Left renal cortex interstitium (tissue), 4 donors: ENCODE results near the gene SPNS2. TPM values are rescaled to one million over a fixed set of nuclear protein-coding genes. Genes with fewer than 3 reads are reported as not detected.

Experiments used
- DNase-seq, 4 donors: peaks; one replicate each; pipeline ENCODE4 v3.0.0-alpha.2; 2013; ENCODE audit warnings: low read depth in 4 of 4, low spot score in 2 of 4, missing footprints in 1 of 4
- polyA plus RNA-seq, 4 donors: library from polyadenylated mRNA; unstranded; fragments of 120-200 nt; gene quantifications; one replicate each; pipeline ENCODE4 v1.2.1, GENCODE V29; 2013; ENCODE audit not compliant: insufficient read length in 4 of 4

Gene SPNS2
- polyA plus RNA-seq, 4 donors: 37.3 to 58.2 (median 44.6) TPM

DNA sequence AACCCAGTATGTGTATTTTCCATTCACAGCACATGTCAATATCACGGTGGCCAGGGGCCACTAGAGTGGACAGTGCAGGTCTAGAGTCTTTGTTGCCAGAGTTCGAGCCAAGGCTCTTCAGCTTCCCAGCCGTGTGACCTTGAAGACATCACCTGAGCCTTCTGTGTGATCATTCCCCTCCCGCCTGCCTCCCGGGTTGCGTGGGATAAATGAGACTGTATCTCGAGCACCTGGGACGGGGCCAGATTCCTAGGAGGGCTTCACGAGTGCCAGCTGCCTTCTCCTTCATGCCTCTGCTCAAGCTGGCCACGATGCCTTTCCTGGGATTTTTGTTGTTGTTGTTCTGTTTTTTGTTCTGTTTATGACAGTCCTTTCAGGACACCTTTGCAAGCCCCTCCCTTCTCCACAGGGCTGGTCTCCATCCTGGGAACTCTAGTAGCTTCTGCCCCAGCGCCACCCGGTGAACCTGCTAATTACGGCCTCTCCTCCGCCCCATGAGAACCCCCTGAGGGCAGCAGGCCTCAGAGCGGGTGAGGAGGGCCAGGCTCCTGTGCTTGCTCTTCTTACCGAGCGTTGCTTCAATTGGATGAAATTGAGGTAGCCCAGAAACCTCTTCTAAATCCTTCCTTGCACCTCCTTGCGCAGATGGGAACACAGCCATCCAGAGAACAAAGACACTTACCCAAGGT, 3.9 kb downstream of the SPNS2 start:
- DNase-seq: no peak

DNA sequence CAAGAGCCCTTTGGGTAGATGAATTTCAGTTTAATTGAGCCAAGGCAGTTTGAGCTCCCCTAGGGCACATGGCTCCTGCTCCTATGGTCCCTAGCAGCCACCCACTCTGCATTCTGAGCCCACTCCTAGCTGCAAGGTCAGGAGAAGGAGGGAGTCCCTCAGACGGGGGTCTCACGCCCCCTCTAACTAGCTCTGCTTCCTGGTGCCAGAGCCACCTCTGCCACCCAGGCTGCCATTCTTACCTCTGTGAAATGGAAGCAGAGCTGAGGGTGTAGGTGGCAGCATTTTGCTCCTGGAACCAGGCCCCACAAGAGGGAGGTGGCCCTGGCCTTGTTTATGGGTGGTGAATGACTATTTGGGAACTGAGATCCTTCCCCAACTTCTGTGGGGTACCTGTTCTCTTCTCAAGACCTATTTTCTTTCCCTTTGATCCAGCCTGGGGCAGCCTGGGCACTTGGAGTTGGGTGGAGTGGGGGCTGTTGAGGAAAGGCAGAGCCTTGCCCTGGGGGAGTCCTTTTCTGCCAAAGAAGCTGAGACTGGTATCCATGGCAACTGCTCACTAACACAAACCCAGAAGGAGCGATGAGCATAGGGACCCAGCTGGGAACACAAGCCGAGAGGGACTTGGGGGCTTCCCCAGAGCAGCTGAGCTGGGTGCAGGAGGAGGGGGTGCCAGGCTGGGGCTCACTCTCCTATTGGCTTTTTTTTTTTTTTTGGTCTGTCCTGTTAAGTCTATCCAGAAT, 4.8 kb downstream of the SPNS2 start:
- DNase-seq: no peak

DNA sequence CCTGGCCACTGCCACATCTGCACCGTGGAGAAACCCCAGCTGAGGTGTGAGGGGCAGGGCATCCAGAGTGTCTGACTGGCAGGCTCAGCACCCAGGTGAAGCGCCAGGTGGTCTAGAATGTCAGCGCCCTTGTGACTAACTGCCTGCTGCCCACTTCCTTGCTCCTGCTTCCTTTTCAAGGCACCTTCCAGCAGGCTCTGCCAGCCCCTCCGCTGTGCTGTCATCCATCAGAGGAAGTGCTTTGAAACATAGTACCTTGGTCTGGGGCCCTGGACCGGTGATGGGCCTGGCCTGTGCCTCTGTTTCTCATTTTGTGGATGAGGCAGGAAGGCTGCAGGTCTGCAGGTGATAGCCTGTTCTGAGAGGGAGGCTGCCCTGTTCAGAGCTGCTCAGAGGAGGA, 5.5 kb downstream of the SPNS2 start:
- DNase-seq: no peak

DNA sequence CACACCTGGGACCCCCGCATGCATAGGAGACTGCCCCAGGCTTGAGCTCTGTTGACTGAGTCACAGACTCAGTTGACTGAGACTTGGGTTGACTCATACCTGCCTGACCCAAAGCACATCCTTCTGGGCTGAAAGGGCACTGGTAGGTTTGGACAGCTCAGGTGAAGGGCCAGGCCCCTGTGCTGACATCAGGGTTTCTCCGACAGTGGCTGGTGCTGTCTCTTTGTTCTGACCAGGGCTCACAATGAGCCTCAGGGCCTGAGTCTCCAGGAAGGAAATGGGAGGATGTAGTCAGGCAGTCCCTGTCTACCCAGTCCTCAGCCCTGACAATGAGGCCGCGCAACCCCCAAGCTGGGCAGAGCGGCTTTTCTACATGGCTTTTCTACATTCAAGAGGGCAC, 6.5 kb downstream of the SPNS2 start:
- DNase-seq: no peak

DNA sequence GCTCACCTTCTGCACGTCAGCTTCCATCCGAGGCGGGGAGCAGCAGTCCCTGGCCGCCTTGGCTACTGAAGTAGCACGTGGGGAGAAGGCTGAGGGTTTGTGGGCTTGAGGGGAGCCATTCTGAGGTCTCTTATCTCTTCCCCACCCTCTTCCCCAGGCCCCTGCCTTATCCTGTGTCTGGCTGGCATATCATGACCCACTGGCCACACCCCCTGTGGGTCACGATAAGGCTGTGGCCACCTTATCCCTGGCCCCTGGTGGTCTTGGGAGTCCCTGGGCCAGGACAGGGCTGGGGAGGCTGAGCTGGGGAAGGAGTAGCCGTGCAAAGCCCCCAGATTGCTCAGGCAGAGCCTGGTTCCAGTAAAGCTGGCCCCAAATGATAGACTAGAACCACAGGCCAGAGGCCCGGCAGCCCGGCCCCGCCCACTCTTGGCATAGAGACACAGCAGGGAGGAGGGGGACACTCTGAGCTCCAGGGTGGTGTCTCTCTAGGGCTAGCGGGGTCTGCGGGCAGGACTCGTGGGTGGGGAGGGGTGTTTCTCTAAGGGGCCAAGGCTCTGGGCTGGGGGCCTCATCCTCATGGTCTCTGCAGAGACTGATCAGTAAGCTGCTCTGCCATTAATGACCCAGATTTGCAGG, 7.6 kb downstream of the SPNS2 start:
- DNase-seq: no peak

DNA sequence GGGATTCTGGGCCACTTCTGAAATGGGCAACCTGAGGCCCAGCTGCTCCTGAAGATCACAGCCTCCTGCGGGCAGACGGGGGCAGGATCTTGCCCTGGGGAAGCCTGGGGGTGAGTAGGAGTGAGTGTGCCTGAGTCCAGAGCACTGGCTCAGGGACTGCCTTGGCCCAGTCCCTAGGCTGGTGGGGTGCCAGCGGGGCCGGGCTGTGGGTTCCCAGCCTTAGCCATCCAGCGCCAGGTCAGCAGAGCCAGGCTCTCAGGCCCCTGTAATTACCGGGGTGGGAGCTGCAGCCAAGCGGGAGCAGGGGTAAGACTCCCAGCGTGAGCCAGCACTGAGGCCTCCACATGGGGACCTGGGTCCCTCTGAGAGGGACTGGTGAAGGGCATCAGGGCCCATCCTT, 8.2 kb downstream of the SPNS2 start:
- DNase-seq: no peak

DNA sequence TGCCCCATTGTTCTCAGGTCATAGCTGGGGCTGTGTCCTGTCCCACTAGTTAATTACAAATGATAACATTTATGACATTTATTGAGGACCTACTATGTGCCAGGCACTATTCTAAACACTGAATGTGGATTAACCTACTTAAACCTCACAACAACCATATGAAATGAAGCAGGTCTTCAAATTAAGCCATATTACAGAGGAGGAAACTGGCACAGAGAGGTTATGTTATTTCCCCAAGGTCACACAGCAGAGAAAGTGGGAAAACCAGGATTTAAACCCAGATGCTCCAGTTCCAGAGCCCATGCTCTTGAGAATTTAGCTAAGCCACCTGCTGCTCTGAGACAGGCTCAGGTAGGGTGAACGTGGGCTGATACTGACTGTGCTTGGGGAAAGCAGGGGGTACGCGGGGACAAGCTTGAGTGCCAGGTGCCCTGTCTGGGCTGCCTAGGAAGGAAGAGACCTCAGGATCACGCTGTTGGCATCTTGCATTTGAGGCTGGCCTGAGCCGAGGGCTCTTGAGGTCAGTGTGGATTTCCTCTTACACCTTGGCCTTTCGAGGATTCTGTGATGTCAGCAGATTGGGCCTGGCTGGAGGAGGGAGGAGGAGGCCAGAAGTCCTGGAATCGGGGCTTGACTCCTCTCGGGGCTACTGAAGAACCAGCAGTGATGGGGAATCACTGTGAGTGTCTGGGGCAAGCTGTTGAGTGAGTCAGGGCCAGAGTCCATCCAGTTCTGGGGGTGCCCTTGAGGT, 8.9 kb downstream of the SPNS2 start:
- no peak for DNase-seq

DNA sequence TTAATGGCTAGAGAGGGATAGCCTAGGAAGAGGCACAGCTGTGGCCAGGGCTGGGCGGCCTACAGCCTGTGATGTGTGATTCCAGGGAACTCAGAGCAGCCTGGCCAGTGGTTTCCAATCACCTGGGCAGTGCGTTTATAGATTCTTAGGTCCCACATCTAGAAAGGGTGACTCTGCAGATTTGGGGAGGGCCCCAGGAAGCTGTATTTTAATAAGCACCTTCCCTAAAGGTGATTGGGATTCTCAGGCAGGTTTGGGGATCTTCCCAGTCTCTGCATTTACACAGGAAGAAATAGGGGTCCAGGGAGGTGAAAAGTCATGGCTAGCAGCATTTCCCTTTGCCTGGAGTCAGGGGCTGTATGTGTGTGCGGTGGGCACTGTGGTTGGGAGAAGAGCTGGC, 9.5 kb downstream of the SPNS2 start:
- DNase-seq: no peak

DNA sequence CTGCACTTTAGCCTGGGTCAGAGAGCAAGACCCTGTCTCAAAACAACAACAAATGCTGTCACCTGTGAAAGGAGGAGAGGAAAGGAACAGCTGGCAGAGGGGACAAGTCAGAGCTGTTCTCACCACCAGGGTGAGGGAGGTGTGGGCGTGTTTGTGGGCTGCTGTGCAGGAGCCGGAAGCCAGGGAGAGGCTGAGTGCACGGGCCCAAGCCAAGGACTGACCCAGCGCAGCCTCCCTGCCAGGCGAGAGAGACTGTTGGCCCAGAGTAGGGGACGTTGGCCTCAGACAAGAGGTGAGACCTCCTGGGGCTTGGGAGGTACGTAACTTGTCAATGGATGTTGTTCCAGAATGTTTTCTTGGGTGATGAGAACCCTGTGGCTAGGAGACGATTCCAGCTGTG, 10.7 kb downstream of the SPNS2 start:
- DNase-seq: no peak

DNA sequence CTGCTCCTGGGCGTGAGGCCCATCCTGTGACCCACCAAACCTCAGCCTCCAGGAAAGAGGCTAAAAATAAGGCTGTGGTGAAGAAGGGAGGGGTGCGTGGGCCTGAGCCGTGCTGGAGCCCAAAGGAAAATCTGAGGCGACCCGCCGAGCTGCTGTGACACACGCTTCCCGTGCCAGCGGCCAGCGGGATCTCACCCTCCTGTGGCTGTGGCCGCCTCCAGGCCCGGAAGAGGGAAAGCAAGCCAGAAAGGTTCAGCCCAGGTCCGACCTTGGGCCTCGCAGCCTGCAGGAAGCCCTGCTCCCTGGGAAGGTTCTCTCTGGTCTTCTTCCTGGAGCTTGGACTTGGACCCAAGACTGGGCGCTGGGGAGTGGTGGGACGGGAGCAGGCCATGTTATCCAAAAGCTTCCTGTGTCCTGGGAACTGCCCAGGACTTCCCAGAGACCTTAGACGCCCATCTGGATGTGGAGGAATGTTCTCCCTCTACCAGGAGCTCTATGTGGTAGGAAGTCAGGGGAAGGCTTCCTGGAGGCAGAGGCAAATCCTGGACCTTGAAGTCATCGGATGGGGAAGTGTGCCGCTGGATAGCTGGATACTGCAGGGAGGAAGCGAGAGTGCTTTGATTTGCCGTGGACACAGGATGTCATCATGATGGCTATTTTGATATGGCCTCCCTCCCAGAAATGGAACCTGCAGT, 11.4 kb downstream of the SPNS2 start:
- DNase-seq: no peak

DNA sequence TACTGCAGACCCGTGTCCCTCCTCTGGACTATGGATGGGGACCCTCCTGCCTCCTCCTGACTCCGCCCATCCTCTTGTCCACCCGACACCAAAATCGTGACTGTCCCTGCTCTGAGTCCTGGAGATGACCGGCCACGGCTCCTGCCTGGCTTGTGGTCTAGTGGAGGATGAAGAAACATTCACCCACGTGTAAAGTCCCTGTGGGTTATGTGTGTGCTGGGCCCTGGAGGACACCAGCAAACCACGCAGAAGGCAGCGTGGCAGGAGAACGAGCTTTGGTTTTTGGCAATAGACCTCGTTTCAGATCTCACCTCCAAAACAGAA, 11.9 kb downstream of the SPNS2 start:
- no peak for DNase-seq

DNA sequence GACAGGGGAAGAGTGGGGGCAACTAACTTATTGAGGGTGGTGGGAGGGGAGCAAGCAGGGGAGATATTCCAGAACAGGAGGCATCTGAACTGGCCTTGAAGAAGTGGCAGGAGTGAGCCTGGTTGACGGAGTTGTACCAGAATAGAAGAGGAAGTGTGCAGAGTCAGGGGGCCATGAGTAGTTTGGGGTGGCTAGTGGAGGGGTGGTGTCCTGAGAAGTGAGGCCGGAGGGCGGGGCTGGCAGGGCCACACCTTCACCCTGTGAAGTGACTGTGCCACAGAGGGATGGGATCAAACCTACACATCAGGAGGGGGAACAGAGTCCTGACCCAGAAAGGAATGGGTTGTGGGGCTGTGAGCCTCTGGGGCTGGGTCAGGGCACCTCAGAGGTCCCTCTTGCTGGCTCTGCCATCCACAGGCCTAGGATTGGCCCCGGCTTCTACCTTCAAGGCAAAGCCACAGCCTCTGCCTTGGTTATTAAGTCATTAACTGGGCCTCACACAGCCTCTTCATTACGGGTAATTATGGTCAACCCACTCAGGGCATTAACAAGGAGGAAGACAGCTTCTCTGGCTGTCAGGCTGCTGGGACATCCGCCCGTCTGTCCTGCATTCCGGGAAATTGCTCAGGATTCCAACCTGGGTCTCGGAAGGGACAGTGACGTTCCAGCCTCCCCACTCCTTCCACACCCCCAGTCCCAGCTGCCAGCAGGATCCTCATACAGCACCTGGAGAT, 12.7 kb downstream of the SPNS2 start:
- DNase-seq: no peak

DNA sequence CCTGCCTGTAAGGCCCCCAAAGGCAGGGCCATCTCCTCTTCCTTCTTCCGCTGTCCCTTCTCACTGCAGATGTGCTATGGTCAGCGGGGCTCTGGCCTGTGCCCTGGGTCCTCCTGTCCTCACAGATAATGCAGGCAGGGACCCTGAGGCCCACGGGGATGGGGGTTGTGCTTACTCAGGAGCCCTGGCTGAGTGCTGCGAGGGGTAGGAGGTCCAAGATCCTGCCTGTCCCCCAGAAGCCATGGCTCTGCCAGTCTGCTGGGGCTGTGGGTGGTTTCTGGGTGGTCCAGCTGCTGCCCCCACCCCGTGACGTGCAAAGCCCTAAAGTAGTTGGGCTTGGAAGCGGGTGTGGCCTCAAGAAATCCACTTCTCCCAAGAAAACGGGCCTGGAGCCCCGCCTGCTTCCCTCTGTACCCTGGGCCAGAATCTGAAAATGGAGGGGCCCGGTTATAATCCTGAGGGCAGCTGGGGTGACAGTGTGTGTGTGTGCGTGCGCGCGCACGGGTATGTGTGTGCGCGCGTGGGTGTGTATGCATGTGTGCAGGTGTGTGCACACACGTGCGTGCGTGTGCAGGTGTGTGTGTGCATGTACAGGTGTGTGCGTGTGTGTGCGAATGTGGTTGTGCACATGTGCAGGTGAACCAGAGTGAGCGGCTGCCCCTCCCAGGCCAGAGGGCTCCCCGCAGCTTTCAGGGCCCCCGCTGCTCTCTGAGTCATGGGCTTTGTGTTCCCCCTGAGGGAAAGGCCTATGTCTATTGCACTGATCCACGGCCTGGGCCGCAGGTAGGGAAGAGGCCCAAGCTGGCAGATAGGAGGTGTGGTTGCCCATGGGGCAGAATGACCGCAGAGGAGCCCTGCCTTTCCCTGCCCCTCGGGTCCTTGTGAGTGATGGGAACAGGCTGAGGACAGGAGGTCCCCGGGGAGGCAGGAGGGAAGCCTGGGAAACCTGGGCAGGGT, 13.8 kb downstream of the SPNS2 start:
- DNase-seq: no peak

DNA sequence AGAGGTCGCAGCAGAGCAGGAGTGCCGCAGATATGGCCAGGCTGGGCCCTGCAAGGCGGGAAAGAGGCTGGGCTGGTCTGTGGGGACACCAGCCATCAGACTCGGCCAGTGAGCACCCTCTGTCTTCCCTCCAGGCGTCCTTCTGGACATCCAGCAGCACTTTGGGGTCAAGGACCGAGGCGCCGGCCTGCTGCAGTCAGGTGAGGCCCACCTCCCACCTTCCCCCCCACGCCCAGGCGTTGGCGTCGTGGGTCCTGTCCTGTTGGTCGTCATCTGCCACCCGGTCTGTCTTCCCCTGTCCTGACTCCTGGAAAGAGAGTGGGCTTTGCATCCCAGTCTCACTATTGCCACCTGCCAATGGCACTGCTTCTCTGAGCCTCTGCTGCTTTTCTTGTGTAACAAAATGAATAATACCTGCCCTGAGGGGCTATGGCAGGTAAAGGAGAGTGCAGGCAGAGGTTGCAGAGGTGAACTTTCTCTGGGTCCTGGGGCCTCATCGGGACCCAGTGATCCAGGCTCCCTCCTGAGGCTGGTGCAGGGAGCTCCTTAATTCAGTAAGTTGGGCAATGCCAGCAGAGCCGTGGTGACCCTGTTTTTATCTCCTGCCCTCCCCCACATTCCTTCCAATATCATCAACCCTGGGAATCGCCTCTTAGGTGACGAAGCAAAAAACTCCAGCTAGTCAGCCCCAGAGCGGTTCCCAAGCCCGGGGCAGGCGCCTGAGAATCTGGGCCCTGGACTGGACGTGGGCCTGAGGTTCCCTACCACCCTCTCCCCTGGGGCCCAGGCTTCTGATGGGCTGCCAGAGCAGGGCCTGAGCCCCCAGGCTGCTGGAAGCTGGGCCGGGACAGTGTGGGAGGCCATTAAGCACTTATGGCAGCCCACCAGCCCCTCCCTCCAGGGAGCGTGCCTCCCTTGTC, 14.7 kb downstream of the SPNS2 start:
- DNase-seq: no peak

DNA sequence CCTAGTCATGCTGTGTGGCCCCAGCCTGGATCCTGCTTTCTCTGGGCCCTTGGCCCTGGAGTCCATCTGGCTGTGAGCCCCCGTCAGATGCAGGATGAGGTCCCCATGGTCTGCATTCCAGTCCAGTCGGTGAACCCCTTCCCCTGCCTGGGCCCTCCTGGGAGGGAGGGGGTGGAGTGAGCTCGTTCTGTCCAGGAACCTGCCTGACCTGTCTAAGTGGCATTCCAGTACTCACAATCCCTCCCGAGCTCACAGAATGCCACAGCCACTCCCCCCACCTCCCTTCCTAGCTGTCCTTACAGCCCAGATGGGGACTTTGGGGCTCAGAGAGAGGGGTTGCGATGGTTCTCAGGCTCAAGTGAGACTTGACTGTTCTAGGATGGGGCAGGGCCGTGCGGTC, 15.5 kb downstream of the SPNS2 start:
- DNase-seq: no peak

DNA sequence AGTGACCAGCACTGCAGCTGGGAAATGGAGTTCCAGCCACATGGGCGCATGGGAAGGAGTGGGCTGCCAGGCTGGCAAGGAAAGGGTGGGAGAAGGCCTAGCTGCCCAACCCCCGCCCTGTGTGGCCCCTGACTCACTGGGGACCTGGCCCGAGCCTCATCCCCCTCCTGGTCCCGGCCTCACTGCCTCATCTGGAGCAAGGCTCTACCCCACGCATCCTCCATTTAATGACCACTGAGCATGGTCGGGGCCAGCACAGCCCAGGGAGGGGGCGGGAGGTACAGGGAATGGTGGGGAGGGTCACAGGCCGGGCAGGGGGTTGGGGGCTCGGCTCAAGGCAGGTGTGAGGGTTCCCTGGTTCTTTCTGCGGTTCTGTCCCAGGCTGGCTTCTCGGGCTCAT, 16.1 kb downstream of the SPNS2 start:
- DNase-seq: no peak

DNA sequence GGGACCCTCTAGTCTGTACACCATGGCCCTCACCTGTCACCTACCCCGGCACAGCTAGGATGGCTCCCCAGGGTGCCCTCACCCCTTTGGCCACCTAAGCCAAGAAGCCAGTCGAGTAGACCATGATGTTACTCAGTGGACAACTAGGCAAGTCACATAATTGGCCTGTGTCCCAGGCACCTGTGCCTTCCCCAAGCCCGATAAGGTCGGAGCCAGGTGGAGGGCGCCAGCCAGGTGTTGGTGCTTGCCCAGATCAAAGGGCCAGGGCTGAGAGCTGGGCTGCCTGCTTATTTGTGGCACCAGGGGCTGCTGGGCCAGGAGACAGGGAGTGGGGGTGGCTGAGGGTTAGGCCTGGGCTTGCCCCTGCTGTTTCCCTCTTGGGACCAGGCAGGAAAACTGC, 16.8 kb downstream of the SPNS2 start:
- no peak for DNase-seq

DNA sequence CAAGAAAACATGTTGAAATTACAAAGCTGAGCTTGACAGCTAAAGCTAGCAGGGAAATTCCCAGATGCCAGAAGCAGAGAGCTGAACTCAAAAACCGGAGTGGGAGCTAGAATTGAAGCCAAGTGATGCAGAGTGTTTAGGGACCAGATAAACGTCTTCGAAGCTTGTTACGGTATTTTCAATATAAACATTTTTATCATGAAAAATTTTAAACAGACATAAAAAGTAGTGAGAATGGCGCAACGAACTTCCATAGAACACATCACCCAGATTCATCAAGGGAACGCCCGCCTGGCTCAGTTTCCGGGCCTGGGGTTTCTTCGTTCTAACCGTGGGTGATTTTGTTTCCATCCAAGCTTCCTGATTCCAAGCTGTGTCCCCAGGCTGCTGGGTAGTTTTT, 18.1 kb downstream of the SPNS2 start:
- DNase-seq: no peak
